ENCODE results near the gene LSS. TPM values are rescaled to one million over a fixed set of nuclear protein-coding genes. Genes with fewer than 3 reads are reported as not detected.

The LSS gene
- total and polyA plus RNA-seq, 8 donors: 15.3 to 246 (median 36.1) TPM

DNA sequence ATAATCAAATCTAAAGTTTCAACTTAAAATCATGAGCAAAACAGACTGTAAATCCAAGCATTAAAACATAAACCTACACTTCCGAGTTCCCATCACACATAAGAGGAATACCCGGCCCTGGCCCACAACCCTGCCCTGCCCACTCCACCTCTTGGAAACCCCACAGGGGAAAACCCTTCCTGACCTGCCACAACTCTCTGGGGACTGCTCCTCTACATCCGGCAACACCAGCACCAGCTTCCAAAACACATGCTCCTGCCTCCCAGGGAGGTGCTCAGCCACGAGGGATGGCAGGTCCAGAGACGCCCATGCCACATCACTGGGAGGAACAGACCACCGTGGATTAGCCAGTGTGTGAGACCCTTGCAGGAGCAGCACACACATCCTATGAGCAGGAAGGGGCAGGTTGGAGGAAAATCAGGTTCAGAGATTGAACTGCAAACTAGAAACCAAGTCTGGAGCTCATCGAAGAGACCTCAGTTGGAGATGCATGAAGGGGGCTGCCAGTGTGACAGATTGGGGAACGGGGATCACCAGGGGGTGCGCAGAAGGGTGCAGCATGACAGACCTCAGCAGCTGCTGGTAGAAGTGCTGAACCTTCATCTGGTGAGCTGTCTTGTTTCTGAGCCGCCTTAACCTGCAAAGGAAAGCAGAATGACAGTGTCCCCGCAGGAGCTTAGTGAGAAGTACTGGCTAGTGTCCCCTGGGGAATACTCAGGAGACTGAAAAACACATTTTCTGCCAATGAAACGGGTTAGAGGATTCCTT lies 25.8 kb upstream of the LSS start:
- Histone ChIP-seq H3K27ac (no peak overlapping the region), H3K9me3 (no peaks in the 10 kb centered on the region), H3K27me3 (no peaks in the 10 kb centered on the region), H3K4me1 (peaks cover 0 to 5% (median 2%) of the 10 kb centered on the region in 4 donors), H3K4me3 (no peak overlapping the region), H3K36me3 (peaks cover 70 to 100% (median 99%) of the 10 kb centered on the region in 4 donors)
- DNase-seq: no peak
- WGBS, 5 donors: 79 to 94% (median 86%) methylated on average over 12 of the region's 12 CpGs
- no peak for TF ChIP-seq EP300 (IDR thresholded peaks at IDR 0.05)
- TF ChIP-seq POLR2AphosphoS5 (IDR thresholded peaks at IDR 0.05): no peak
- no peak for TF ChIP-seq POLR2A (IDR thresholded peaks at IDR 0.05)
- TF ChIP-seq, protein P1, sequence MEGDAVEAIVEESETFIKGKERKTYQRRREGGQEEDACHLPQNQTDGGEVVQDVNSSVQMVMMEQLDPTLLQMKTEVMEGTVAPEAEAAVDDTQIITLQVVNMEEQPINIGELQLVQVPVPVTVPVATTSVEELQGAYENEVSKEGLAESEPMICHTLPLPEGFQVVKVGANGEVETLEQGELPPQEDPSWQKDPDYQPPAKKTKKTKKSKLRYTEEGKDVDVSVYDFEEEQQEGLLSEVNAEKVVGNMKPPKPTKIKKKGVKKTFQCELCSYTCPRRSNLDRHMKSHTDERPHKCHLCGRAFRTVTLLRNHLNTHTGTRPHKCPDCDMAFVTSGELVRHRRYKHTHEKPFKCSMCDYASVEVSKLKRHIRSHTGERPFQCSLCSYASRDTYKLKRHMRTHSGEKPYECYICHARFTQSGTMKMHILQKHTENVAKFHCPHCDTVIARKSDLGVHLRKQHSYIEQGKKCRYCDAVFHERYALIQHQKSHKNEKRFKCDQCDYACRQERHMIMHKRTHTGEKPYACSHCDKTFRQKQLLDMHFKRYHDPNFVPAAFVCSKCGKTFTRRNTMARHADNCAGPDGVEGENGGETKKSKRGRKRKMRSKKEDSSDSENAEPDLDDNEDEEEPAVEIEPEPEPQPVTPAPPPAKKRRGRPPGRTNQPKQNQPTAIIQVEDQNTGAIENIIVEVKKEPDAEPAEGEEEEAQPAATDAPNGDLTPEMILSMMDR (IDR thresholded peaks at IDR 0.05): no peak
- intact Hi-C loops (cut with DNase I; ENCODE audit: low total_unique reads): no loop called here

GRCh38 chr21:46253610-46254124 lies 25.1 kb upstream of the LSS start:
- intact Hi-C loops (cut with DNase I; ENCODE audit: low total_unique reads): no loop called here
- Histone ChIP-seq H3K4me1 (peaks cover 0 to 5% (median 2%) of the 10 kb centered on the region in 4 donors), H3K27ac (no peak overlapping the region), H3K27me3 (no peaks in the 10 kb centered on the region), H3K36me3 (peaks cover 63 to 100% (median 99%) of the 10 kb centered on the region in 4 donors), H3K9me3 (no peaks in the 10 kb centered on the region), H3K4me3 (no peak overlapping the region)
- WGBS, 5 donors: 73 to 76% (median 74%) methylated on average over 8 of the region's 8 CpGs
- TF ChIP-seq, protein P1 (IDR thresholded peaks at IDR 0.05): no peak
- no peak for TF ChIP-seq POLR2A (IDR thresholded peaks at IDR 0.05)
- peak in 1 of 2 donors; percentile 26 for DNase-seq

GRCh38 chr21:46252840-46253239 lies 24.3 kb upstream of the LSS start:
- TF ChIP-seq POLR2A (IDR thresholded peaks at IDR 0.05) (no peak), EP300 (IDR thresholded peaks at IDR 0.05) (no peak), POLR2AphosphoS5 (IDR thresholded peaks at IDR 0.05) (no peak)
- TF ChIP-seq, protein P1 (IDR thresholded peaks at IDR 0.05): no peak
- H3K36me3 ChIP-seq: peaks cover 59 to 100% (median 99%) of the 10 kb centered on the region in 4 donors

GRCh38 chr21:46250146-46250725 lies 21.7 kb upstream of the LSS start:
- Histone ChIP-seq H3K4me3 (no peak overlapping the region), H3K36me3 (peaks cover 54 to 100% (median 99%) of the 10 kb centered on the region in 4 donors), H3K27me3 (no peaks in the 10 kb centered on the region), H3K9me3 (no peaks in the 10 kb centered on the region), H3K4me1 (peaks cover 0 to 5% (median 2%) of the 10 kb centered on the region in 4 donors), H3K27ac (no peak overlapping the region)
- WGBS, 5 donors: 90 to 95% (median 91%) methylated on average over 6 of the region's 6 CpGs
- TF ChIP-seq POLR2AphosphoS5 (IDR thresholded peaks at IDR 0.05): no peak
- TF ChIP-seq EP300 (IDR thresholded peaks at IDR 0.05): no peak
- TF ChIP-seq POLR2A (IDR thresholded peaks at IDR 0.05): no peak
- TF ChIP-seq, protein P1 (IDR thresholded peaks at IDR 0.05): no peak
- intact Hi-C loops (cut with DNase I; ENCODE audit: low total_unique reads): no loop called here
- DNase-seq: no peak

More at GRCh38 chr21:46252840-46253239, 24.3 kb upstream of the LSS start:
- no peaks in the 10 kb centered on the region for H3K27me3 ChIP-seq
- DNase-seq: no peak
- 85 to 95% (median 92%) methylated on average over 4 of the region's 4 CpGs for WGBS, 5 donors
- H3K27ac ChIP-seq: no peak overlapping the region
- H3K4me1 ChIP-seq: peaks cover 0 to 5% (median 2%) of the 10 kb centered on the region in 4 donors
- intact Hi-C loops (cut with DNase I; ENCODE audit: low total_unique reads): no loop called here
- H3K4me3 ChIP-seq: no peak overlapping the region
- no peaks in the 10 kb centered on the region for H3K9me3 ChIP-seq

Measured in stomach (tissue), 9 donors.